Peyer's patch (tissue), 4 donors: Measurements from ENCODE around the gene RSL1D1.

Experiments used
- POLR2A ChIP-seq, 2 donors: fragments of 450-650 bp; IDR thresholded peaks; one replicate each; pipeline ENCODE4 v1.5.1; 2017; ENCODE audit warnings: antibody characterized with exemption in 2 of 2, mild to moderate bottlenecking in 2 of 2, moderate library complexity in 2 of 2
- TF ChIP-seq, protein P1 (sequence below), 6 experiments: fragments of 450-650 bp in 4 of 6; fragments of 200-600 bp in 2 of 6; sonication (generic) in 1 of 6; IDR thresholded peaks; one replicate each; pipeline ENCODE4 v1.5.1; 2017 to 2019; ENCODE audit warnings: antibody characterized with exemption in 6 of 6, mild to moderate bottlenecking in 3 of 6, moderate library complexity in 1 of 6

DNA sequence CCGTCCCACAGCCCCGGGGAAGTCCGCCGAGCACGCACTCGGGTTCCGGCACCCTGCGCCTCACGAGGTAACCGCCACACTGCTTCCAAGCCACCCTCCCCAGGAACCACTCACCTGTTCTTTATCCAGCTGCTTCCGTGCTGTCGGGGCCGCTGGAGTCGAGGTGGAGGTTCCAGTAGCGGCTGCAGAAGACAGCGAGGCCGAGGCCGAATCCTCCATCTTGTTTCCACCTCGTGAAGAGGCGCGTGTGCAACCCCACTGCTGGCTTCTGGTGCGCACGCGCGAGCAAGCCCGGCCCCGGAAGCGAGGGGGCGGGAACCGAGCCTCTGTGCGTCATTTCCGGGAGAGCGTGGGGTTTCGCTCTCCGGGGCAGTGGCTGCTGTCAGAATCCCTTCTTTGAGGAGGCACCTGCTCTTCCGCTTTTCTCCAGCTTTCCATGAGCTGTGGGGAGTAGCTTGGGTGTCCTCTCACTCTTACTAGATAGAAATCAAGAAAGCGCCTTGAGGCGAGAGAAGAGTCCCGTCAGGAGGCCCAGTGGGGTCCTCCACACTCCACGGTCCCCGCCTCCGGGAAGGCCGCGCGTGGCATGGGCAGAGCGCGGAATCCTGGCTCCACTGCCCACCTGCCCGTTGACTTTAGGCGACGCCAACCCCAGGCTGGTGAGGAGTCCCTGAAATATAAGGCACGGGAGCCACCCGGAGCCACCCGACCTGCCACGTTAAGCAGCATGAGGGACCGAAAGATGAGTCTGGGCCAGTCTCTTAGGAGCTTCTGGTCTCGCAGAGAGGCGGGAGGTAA is at the start of gene RSL1D1:
- peak; percentile 72 to 80 for TF ChIP-seq POLR2A (IDR thresholded peaks at IDR 0.05)
- TF ChIP-seq, protein P1, sequence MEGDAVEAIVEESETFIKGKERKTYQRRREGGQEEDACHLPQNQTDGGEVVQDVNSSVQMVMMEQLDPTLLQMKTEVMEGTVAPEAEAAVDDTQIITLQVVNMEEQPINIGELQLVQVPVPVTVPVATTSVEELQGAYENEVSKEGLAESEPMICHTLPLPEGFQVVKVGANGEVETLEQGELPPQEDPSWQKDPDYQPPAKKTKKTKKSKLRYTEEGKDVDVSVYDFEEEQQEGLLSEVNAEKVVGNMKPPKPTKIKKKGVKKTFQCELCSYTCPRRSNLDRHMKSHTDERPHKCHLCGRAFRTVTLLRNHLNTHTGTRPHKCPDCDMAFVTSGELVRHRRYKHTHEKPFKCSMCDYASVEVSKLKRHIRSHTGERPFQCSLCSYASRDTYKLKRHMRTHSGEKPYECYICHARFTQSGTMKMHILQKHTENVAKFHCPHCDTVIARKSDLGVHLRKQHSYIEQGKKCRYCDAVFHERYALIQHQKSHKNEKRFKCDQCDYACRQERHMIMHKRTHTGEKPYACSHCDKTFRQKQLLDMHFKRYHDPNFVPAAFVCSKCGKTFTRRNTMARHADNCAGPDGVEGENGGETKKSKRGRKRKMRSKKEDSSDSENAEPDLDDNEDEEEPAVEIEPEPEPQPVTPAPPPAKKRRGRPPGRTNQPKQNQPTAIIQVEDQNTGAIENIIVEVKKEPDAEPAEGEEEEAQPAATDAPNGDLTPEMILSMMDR (IDR thresholded peaks at IDR 0.05) = no peak
